HepG2 (cell line): ENCODE measurements around the gene TIMM10. TPM values are rescaled to one million over a fixed set of nuclear protein-coding genes. Genes with fewer than 3 reads are reported as not detected.

Source experiments
- BCL3 ChIP-seq: sonication (generic); formaldehyde crosslinking; IDR thresholded peaks from 2 replicates; pipeline ENCODE4 v1.5.1; 2020; ENCODE audit warnings: mild to moderate bottlenecking, missing genetic modification reagents, moderate library complexity
- BCLAF1 ChIP-seq: fragments of 450-650 bp; IDR thresholded peaks from 2 replicates; pipeline ENCODE4 v1.6.1; 2017; ENCODE audit warnings: mild to moderate bottlenecking
- DMTF1 ChIP-seq: sonication (generic); formaldehyde crosslinking; IDR thresholded peaks from 2 replicates; pipeline ENCODE4 v1.4.0; 2020; ENCODE audit warnings: mild to moderate bottlenecking, missing genetic modification reagents
- FOXA3 ChIP-seq: IDR thresholded peaks from 2 replicates; pipeline ENCODE4 v1.6.1; 2016; ENCODE audit warnings: missing genetic modification reagents, missing compliant biosample characterization
- FOXO1 ChIP-seq: sonication (generic); formaldehyde crosslinking; IDR thresholded peaks from 2 replicates; pipeline ENCODE4 v1.4.0; 2020; ENCODE audit warnings: missing genetic modification reagents
- HNF4A ChIP-seq: sonication (generic); formaldehyde crosslinking; IDR thresholded peaks from 2 replicates; pipeline ENCODE4 v1.4.0; 2020; ENCODE audit warnings: missing genetic modification reagents
- HOXA3 ChIP-seq: sonication (generic); formaldehyde crosslinking; IDR thresholded peaks from 2 replicates; pipeline ENCODE4 v1.5.0; 2020; ENCODE audit warnings: missing genetic modification reagents
- KDM5B ChIP-seq: sonication (generic); formaldehyde crosslinking; IDR thresholded peaks from 2 replicates; pipeline ENCODE4 v1.4.0; 2020; ENCODE audit warnings: missing genetic modification reagents, mild to moderate bottlenecking, borderline replicate concordance
- MTF2 ChIP-seq: sonication (generic); formaldehyde crosslinking; IDR thresholded peaks from 2 replicates; pipeline ENCODE4 v1.5.0; 2020; ENCODE audit warnings: missing genetic modification reagents, borderline replicate concordance
- PAXIP1 ChIP-seq: sonication (generic); formaldehyde crosslinking; conservative IDR thresholded peaks from 2 replicates; pipeline ENCODE4 v1.4.0; 2020; ENCODE audit warnings: mild to moderate bottlenecking, missing genetic modification reagents, moderate library complexity
- ZNF609 ChIP-seq: sonication (generic); formaldehyde crosslinking; IDR thresholded peaks from 2 replicates; pipeline ENCODE4 v1.4.0; 2020; ENCODE audit warnings: mild to moderate bottlenecking, missing genetic modification reagents, borderline replicate concordance
- ZNF879 ChIP-seq: sonication (generic); formaldehyde crosslinking; IDR thresholded peaks from 2 replicates; pipeline ENCODE4 v1.8.1; 2023; ENCODE audit warnings: missing genetic modification reagents
- polyA plus RNA-seq, 8 experiments: library from polyadenylated mRNA; depleted of rRNA in 3 of 8; stranded (reverse) in 7 of 8; unstranded in 1 of 8; fragments of >200 nt; fragmentation: Illumina TruSeq in 4 of 8; extraction: Trizol in 4 of 8; gene quantifications; 2 replicates each; pipeline versions ENCODE4 v1.2.1 to v1.2.3, GENCODE V29; 2011 to 2016; ENCODE audit warnings: low read depth in 4 of 8, missing spikeins in 1 of 8, mixed read lengths in 1 of 8; ENCODE audit not compliant: insufficient read depth in 1 of 8
- total RNA-seq, 5 experiments: library from RNA; depleted of rRNA; stranded (reverse); fragments of >200 nt; fragmentation: Illumina TruSeq; extraction: Trizol; gene quantifications; 2 replicates each; pipeline ENCODE4 v1.2.3, GENCODE V29; 2016; ENCODE audit warnings: low read depth in 1 of 5

Gene TIMM10
- total and polyA plus RNA-seq, 2 of the 13 experiments (the other 11 are each of a cell fraction or from before 2014, with no cell fraction given) = 67.8 to 82.2 TPM

- TF ChIP-seq BCLAF1 (no peak), HNF4A (CRISPR knock-in tag) (no peak), HOXA3 (CRISPR knock-in tag) (no peak; the same call in 1 of the 2 replicates), ZNF609 (peak; percentile 75; the same call in 1 of the 2 replicates), FOXO1 (CRISPR knock-in tag) (no peak), MTF2 (no peak), ZNF879 (CRISPR knock-in tag) (peak; percentile 14; the same call in 1 of the 2 replicates), PAXIP1 (CRISPR knock-in tag) (peak; percentile 81), BCL3 (CRISPR knock-in tag) (0 out of 2 replicates have a peak, but pooled peaks have one; percentile 46), KDM5B (no peak), FOXA3 (CRISPR knock-in tag) (peak; percentile 64), DMTF1 (CRISPR knock-in tag) (no peak)
Measured at GRCh38 chr11:57514538-57515331, 15.8 kb downstream of the TIMM10 start (continued).
